Right ventricle myocardium inferior (tissue), 1 donor: ENCODE data around the gene CAPN7. TPM values are rescaled to one million over a fixed set of nuclear protein-coding genes. Genes with fewer than 3 reads are reported as not detected.
A peak's percentile ranks its signal among the peaks of the same experiment; 100 is the strongest.

Experiments
- ATAC-seq: fragments of 200-7000 bp; cut with Tn5 transposase; one replicate; pipeline ENCODE4 v1.9.1; 2020; ENCODE audit warnings: mild to moderate bottlenecking, moderate library complexity
- DNase-seq: peaks from one replicate; pipeline ENCODE4 v3.0.0; 2021; ENCODE audit errors: missing footprints
- intact Hi-C: fragments of 100-400 bp; cut with DNase I; formaldehyde crosslinking; loops from one replicate; pipeline ENCODE4 v1.11.0; 2022
- total RNA-seq: library from RNA; stranded (reverse); fragmentation: NEBNext Ultra II Directional; extraction: Animal tissue kit (Norgen Biotek cat#: 25700); gene quantifications from one replicate; pipeline ENCODE4 v1.2.1, GENCODE V29; 2021
- donor health status: DM: no; HTN: yes; CAD: no; lungs with severe emphysema.

CAPN7 gene
- total RNA-seq, 1 donor from 2014 or later, result 28.2 TPM

DNA sequence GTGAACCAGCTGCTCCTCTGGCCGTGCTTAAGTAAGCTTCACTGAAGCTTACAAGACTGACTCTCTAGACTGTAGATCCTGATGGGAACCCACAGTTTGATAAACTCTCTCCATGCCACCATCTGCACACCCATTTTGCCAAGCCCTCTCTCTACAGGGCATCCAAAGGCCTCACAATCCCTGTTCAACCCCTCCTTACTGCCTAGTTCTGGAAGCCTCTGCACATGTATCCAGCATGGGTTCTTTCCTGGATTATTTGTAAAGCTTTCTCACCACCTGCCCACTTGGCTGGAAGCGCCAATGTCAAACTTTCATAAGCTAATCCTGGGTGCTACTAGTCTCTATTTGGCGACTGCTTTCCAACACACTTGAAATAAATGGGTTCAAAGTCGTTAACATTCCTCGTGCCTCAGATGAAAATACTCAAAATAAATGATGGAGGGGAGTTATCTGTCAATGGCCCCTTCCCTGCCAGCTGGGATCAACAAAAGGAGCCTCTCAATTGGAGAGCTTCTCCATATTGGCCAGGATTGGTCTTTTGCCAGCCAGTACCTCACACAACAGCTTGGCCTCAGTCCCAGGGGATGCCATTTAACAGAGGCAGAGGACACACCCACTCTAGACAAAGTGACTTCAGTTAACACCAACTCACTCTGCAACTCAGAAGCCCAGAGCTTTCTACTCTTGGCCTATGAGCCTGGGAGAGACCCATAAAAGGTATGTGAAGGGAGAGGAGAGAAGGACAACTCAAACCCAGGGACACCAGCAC, 78.3 kb downstream of the CAPN7 start:
- intact Hi-C loops, result no loop called here
- peak; percentile 48 for ATAC-seq
- no peak for DNase-seq

DNA sequence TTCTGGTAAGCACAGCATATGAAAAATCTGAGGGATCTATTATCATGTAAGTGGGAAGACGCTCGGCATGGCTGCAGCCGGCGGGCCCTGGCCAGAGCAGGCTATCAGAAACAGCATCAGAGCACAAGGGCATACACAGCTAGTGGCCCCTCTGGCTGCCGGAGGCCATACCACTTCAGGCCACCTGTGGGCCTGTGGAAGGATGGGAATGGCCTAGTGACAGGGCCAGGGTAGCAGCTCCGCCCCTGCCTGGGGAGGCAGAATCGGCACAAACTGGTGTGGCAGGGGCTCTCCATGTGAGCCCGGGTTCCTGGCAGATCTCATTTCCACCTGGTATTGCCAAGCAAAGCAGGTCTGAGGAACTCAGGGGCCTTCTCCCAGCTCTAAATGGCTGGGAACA, 80.0 kb downstream of the CAPN7 start:
- DNase-seq, result no peak
- intact Hi-C loops, result loop anchor here (5.0 kb wide), 1 partner anchor 36 kb away; no protein-coding TSS in a partner anchor

DNA sequence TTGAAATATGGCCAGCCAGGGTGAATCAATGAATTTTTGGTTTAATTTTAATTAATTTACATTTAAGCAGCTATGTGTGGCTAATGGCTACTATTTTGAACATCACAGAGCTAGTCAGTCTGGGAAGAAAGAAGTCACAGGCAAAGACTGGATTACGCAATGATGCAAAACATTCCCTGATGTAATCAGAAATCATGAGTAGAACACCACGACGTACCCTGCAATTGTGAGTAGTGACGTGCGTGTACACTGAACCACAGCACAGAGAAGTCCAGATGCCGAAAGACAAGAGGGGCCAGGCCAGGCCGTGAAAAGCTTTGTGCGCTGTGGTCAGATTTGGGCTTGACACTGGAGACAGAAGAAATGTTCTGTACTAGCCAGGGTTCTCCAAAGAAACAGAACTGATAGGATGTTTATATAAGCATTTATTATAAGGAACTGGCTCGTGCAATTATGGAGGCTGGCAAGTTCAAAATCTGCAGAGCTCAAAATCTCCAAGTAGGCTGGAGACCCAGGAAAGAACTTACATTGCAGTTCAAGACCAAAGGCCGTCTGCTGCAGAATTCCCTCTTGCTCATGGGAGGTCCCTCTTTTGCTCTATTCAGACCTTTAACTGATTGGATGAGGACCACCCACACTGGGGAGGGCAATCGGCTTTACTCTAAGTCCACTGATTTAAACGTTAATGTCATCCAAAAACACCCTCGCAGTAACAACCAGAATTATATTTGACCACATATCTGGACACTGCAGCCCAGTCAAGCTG, 81.7 kb downstream of the CAPN7 start:
- DNase-seq, result peak; percentile 79
- intact Hi-C loops, result loop anchor here (5.0 kb wide), 1 partner anchor 35 kb away; no protein-coding TSS in a partner anchor
- peak; percentile 93 for ATAC-seq

More for the DNA sequence above, 80.0 kb downstream of the CAPN7 start:
- ATAC-seq, result no peak

DNA sequence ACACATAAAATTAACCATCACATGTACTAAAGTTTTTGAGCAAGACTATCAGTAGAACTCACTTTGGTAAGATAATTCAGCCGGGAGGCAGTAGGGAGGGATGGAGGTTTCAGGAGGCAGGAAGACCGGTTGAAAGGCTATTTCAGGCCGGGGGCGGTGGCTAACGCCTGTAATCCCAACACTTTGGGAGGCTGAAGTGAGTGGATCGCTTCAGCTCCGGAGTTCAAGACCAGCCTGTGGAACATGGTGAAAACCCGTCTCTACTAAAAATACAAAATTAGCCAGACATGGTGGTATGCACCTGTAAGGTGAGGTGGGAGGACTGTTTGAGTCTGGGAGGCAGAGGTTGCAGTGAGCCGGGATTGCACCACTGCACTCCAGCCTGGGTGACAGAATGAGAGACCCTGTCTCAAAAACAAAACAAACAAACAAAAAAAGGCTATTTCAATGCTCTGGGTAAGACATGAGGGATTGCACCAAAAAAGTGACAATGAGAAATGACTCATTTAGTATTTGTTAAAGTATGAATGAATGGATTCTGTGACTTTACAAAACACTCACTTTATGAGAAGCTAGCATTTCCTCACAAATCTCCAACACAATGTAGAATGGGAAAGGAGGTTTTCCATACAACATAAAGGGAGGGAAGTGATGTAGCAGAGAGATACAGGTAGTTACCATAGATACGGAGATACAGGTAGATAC, 82.4 kb downstream of the CAPN7 start:
- intact Hi-C loops, result loop anchor here (5.0 kb wide), 1 partner anchor 34 kb away; no protein-coding TSS in a partner anchor
- ATAC-seq (no peak), DNase-seq (no peak)

DNA sequence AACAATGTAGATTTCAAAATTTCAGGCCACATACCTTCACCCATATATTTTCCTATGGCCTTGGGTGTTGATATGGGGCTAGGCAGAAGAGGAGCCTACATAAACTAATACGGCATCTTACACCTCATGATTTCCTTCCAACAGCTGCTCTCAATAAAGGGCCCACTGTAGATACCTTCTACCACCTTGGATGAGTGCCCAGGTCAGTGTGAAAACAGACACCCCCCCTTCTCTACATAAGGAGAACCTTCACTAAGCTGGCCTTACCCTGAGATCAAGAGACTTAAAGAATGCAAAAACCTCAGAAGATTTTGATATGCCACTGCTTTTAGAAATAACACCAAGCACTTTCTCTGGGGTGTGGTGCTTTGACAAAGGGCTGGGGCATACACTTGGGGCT, 83.6 kb downstream of the CAPN7 start:
- intact Hi-C loops, result loop anchor here (5.0 kb wide), 1 partner anchor 33 kb away; no protein-coding TSS in a partner anchor
- ATAC-seq (no peak), DNase-seq (no peak)

DNA sequence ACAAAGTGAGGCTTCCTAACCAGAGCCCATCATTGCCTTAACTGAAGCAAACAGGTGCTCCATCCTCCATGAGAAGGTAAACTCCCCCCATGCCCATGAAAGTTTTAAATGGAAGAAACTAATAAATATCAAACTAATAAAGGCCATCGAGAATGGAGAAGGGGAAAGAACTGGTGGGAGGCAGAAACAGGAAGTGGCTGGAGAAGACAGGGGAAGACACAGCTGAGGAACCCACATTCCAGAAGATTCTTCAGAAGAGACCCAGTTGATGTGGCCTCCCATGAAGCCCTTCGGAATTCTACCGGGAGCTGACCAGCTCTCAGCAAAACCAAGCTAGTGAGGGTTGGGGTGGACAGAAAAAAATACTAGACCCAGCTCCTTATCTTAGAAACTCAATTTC, 84.7 kb downstream of the CAPN7 start:
- intact Hi-C loops, result no loop called here
- ATAC-seq (no peak), DNase-seq (no peak)

DNA sequence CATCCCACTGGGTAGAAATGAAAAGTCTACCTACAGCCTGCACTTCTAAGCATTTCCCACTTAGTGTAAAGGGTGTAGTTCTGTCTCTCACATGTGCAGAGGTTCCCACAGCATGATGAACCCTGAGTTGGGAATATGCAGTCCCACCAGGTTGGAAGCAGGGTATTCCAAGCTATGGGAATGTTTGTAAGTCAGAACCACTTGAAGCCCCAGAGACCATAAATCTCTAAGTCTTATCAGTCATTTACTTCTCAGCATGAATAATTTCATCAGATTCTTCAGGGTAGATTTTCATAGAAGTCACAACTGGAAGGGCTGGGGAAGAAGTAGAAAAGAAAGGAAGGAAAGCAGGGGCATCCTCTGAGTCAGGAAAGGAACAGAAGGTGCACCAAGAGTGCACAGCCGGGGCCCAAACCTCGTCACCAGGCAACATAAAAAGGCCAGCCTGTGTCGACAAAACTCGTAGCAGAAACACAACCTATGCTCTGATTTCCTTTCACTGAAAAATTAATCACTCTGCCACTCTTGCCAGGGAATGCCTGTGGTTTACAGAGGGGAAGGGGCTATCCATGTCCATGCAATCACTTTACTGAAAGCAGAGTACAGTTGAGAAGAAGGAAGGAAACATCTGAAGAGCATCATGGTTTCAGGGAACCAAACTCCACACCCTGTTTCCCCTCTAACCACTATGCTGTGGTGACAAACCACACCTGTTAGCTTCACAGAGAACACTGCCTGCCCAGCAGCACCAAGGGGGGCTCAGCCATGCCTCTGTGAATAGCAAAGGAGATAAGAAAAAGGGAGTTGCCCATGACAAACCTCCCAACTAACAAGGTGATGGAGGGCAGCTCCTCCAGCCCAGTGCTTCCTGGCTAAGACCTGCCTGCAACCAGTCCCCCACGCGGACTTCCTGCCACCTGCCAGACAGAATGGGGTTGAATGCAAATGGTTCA, 85.8 kb downstream of the CAPN7 start:
- ATAC-seq, result no peak
- intact Hi-C loops, result no loop called here
- no peak for DNase-seq

DNA sequence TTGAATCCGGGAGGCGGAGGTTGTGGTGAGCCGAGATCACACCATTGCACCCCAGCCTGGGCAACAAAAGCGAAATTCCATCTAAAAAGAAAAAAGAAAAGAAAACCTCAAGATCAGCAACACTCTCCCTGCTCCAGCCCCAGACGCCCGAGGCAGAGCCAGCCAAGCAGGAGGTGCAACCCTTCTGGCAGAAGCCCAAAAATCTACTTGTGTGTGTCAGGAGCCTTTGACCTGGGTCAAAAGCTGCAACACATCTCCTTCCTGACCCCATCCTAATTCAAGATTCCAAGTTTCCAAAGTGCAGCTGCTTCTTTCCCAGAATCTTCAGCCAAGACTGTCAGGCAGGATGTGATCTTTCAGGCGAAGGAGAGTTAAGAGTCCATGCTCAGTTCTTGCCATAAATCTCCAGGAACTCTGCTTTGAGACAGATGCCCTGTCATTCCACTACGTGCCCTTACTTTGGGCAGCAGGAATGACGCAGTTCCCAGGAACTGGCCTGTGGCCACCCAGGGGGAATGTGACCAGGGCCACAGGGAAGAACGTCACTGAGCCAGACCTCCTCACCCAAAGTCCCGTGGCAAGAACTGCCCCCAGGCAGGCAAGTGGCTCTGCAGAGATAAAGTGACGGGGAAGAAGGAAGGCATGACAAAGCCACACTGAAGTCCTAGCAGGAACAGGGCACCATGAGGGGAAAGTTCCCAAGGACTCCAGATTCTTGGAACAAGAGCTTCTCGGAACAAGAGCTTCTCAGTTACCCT, 86.9 kb downstream of the CAPN7 start:
- intact Hi-C loops, result no loop called here
- ATAC-seq (peak; percentile 53), DNase-seq (peak; percentile 77)

DNA sequence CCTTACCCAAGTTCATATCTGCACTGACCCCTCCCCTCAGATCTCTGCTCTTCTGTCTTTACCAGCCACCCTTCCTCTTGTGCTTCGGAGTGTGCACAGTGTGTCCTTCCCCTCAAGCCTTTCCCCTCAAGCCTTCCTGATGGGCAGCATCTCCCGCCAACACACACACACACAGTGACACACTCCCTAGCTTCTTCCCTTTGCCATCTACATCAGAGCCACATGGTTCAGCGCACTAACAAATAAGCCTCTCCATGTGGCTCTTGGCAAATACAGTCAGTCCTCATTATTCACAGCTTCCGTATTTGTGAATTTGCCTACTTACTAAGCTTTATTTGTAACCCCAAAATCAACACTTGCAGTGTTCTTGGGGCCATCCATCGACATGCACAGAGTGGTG, 88.9 kb downstream of the CAPN7 start:
- no peak for DNase-seq
- ATAC-seq, result peak; percentile 42
- intact Hi-C loops, result no loop called here

DNA sequence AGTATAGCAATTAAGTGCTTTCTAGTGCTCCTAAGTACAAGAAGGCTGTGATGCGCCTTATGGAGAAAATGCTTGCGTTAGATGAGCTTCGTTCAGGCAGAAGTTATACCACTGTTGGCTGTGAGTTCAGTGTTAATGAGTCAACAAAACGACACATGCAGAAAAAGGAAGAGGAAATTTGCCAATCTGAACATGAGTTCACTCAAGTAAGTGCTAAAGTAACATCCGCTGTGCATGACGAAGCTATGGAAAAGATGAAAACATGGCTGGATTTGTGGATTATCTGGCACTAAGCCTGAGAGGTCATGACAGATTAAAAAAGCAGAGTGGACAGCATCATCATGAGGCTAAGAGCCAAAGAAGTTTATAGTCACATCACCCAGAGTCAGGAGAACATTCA, 89.5 kb downstream of the CAPN7 start:
- DNase-seq (no peak), ATAC-seq (peak; percentile 45)
- intact Hi-C loops, result no loop called here

DNA sequence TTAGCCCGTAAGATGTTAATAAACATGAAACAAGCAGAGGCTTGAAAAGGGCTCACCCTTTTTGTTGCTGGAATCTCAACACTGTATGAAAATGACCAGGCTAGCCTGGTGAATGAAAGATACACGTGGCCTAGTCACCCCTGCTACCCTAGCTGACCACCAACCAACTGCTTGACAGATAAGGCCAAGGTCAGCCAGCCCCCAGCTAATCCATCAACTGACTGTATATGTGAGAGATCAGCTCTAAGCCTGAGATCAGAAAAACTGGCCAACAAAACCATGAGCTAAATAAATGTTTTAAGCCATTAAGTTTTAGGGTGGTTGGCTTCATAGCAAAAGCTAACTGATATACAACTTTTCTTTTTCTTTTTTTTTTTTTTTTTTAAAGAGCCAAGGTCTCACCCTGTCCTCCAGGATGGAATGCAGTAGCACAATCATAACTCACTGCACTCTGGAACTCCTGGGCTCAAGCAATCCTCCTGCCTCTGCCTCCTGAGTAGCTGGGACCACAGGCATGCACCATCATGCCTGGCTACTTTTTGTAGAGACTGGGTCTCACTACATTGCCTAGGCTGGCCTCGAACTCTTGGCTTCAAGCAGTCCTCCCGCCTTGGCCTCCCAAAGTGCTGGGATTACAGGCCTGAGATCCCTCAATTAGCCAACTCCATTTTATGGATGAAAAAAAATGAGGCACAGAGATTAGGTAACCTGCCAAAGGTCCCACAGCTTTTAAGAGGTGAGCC, 91.7 kb downstream of the CAPN7 start:
- DNase-seq (no peak), ATAC-seq (no peak)
- intact Hi-C loops, result no loop called here

DNA sequence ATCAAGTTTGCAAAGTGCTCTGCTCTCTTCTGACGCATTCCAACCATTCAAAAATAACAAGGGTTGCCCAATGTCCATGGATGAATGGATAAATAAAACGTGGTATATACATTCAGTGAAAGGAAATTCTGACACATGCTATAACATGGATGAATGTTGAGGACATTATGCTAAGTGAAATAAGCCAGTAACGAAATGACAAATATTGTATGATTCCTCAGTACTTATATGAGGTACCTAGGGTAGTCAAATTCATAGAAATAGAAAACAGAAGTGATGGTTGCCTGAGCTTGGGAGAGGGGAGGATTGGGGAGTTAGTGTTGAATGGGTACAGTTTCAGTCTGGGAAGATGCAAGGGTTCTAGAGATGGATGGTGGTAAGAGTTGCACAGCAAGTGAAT, 92.5 kb downstream of the CAPN7 start:
- DNase-seq (no peak), ATAC-seq (no peak)
- intact Hi-C loops, result no loop called here

DNA sequence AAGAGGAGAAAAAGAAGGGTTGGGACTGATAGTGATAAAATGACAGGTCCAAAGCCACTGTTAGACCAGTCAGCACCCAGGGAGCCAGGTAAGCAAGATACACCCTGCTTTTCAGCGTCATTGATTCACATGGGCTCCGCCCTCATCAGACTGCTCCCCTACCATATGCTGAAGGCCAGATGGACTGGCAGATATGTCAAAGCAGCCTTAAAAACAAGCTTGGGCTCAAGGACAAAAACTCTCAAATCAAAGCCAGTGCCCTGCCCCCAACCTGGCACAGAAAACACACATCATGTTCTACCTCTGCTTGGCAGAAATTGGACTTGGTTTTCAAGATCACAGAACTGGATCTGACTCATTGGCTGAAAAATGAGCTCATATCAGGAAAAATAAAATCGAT, 93.0 kb downstream of the CAPN7 start:
- ATAC-seq, result no peak
- intact Hi-C loops, result no loop called here
- no peak for DNase-seq

DNA sequence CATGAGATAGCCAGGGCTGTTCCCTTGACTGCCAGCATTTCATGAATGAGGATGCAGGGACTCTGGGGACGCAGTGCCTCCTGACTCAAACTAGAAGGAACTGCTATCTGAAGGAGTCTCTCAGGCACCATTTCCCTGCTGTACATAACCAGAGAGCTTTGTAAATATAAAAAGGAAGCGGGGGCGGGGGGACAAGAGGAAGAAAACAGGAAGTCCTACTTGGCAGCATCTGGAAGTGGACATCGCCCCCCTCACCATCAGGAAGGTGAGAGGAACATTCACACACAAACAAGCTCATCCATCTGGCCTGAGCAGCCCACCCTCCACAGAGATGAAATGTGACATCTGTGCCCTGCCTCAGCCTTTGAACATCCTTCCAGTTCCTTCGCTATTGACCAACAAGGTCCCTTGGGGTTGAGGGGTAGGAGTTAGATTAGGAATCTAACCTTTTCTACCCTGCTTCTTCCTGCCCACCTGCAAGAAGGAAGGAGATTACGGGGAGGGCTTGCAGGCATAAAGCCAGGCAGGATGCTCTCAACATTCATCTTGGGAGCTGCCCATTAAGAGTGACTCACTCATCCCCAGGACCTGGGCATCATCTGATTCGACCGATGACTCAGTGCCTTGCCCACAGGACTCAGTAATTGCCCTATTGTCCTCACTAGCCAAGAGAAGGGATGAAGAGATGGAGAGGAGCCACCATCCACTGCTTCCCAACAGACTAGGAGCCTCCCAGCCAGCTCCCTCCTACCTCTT, 94.5 kb downstream of the CAPN7 start:
- ATAC-seq (peak; percentile 33), DNase-seq (no peak)
- intact Hi-C loops, result no loop called here

DNA sequence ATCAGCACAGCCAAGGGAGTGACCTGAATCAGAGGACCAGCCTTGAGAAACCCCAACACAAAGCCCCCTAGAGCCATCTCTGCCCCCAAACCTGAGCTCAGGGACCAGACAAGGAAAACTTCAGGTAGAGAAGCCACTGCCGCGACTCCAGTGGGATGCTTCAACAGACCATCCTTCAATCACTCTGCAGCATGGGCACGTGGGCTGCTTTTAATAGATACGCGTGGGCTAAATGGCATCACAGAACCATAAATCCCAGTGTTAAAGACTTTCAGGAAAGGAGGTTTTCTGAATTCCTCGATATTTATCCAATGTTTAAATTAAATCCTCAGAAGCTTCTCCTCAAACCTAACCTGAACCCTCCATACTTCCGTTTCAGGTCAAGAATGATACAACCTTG, 95.7 kb downstream of the CAPN7 start:
- intact Hi-C loops, result no loop called here

More for the DNA sequence above, 95.7 kb downstream of the CAPN7 start:
- ATAC-seq, result no peak
- DNase-seq, result no peak
